ENCODE results near the gene IL26.

Gene IL26

DNA sequence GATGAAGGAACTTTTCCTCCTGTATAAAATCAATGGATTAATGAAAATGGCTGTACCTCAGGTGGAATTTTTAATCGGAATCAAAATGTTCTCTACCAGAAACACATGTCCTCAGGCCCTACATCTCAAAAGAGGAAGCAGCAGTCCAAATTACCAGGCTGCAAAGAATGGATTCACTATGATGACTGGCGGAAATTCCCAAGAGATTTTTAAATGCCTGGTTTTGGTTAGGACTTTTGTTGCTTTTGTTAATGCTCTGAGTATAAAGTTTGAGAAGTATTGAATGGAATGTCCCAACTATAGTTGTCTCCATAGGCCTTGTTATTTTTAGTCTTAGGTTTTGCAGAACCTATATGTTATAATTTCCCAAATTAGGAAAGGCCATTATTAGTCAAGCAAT, 54.9 kb downstream of the IL26 start:
- H3K4me3 ChIP-seq (ENCODE audit: low read depth, low read length) = no peak overlapping the region
- H3K27me3 ChIP-seq (replicated peaks) = no peaks in the 10 kb centered on the region
- TF ChIP-seq, protein P1, sequence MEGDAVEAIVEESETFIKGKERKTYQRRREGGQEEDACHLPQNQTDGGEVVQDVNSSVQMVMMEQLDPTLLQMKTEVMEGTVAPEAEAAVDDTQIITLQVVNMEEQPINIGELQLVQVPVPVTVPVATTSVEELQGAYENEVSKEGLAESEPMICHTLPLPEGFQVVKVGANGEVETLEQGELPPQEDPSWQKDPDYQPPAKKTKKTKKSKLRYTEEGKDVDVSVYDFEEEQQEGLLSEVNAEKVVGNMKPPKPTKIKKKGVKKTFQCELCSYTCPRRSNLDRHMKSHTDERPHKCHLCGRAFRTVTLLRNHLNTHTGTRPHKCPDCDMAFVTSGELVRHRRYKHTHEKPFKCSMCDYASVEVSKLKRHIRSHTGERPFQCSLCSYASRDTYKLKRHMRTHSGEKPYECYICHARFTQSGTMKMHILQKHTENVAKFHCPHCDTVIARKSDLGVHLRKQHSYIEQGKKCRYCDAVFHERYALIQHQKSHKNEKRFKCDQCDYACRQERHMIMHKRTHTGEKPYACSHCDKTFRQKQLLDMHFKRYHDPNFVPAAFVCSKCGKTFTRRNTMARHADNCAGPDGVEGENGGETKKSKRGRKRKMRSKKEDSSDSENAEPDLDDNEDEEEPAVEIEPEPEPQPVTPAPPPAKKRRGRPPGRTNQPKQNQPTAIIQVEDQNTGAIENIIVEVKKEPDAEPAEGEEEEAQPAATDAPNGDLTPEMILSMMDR (IDR thresholded peaks at IDR 0.05; ENCODE audit: low read depth, low read length, missing control alignments) = no peak
- H3K27ac ChIP-seq = no peak overlapping the region
- in situ Hi-C loops (cut with HindIII; ENCODE audit: low pct_ligation_motif_present, low sequenced_read_pairs) = no loop called here
- no peaks in the 10 kb centered on the region for H3K36me3 ChIP-seq (replicated peaks)
- DNase-seq = no peak

DNA sequence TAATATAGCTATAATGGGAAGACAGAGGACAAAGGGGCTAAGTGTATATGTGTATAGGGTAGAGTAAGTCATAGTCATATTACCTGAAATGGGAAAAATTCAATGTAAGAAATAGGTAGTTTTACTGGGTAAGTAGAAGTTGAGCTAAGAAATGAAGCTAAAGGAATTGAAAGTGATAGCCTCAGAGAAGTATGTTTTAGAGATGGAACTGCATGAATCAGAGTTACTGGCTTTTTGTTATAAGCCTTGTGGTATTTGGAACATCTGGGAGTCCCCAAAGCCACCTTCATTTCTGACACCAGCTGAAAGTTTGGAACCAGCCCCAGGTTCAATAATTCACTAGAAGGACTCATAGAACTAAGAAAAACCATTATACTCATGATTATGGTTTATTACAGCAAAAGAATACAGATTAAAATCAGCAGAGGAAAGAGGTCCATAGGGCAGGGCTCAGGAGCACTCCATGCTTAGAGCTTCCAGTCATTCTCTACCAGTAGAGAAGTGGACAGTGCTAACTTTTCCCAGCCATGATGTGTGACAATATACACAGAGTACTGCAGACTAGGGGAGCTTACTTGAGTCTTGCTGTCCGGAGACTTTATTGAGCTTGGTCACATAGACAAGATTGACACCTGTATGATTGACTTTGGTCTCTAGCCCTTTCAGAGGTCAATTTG, 56.3 kb downstream of the IL26 start:
- in situ Hi-C loops (cut with HindIII; ENCODE audit: low pct_ligation_motif_present, low sequenced_read_pairs) = no loop called here
- Histone ChIP-seq H3K36me3 (replicated peaks) (no peaks in the 10 kb centered on the region), H3K27me3 (replicated peaks) (no peaks in the 10 kb centered on the region), H3K4me3 (ENCODE audit: low read depth, low read length) (no peak overlapping the region), H3K27ac (no peak overlapping the region)
- DNase-seq = no peak
- TF ChIP-seq, protein P1 (IDR thresholded peaks at IDR 0.05; ENCODE audit: low read depth, low read length, missing control alignments) = no peak

DNA sequence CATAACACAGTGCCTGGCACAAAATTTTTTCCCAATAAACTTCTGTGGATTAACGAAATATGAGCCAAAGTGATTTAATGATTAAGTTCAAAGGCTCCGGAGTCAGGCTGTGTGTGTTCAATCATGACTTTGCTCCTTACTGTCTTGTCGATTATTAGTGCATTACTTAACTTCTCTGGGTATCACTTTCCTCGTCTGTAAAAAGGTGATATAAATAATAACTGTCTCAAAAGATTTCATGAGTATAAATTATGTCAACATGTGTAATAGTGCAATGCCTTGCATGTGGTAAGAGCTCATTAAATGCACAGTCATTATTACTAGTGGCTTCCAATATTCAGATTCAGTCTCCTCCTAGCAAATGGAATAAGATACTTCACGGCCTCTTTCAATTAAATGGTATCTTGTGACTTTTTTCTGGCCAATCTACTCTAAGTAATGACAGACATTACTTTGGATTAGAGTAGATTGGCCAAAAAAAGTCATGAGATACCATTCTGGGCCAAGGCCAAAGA, 59.2 kb downstream of the IL26 start:
- Histone ChIP-seq H3K27ac (no peak overlapping the region), H3K27me3 (replicated peaks) (no peaks in the 10 kb centered on the region), H3K36me3 (replicated peaks) (no peaks in the 10 kb centered on the region), H3K4me3 (ENCODE audit: low read depth, low read length) (no peak overlapping the region)
- in situ Hi-C loops (cut with HindIII; ENCODE audit: low pct_ligation_motif_present, low sequenced_read_pairs) = no loop called here
- TF ChIP-seq, protein P1 (IDR thresholded peaks at IDR 0.05; ENCODE audit: low read depth, low read length, missing control alignments) = no peak
- DNase-seq = no peak

DNA sequence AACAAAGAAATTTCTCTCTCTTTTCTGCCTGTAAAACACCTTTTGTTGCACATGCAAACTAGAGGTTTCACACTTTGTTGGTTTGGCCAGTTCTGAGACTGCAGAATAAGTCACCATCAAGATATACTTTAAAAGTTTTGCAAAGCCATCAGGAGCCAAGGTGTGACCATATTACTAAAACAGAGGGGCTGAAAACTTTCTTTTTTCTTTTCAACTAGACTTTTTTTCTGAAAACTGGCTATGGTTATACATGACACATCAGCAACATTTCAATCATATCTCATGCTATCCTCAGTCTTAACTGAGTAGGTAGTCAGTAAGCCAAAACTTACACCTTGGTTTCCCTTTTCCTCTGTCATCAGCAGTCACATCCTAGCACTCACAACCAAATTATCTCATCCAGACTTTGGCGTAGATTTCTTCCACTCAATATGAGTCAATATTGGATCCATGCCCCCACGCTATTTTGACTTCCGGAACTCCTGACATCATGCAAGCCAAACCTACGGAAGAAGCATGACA, 62.0 kb downstream of the IL26 start:
- no peak overlapping the region for H3K4me3 ChIP-seq (ENCODE audit: low read depth, low read length)
- in situ Hi-C loops (cut with HindIII; ENCODE audit: low pct_ligation_motif_present, low sequenced_read_pairs) = no loop called here
- no peak for DNase-seq
- H3K27ac ChIP-seq = no peak overlapping the region
- H3K36me3 ChIP-seq (replicated peaks) = no peaks in the 10 kb centered on the region
- H3K27me3 ChIP-seq (replicated peaks) = no peaks in the 10 kb centered on the region
- TF ChIP-seq, protein P1 (IDR thresholded peaks at IDR 0.05; ENCODE audit: low read depth, low read length, missing control alignments) = no peak

DNA sequence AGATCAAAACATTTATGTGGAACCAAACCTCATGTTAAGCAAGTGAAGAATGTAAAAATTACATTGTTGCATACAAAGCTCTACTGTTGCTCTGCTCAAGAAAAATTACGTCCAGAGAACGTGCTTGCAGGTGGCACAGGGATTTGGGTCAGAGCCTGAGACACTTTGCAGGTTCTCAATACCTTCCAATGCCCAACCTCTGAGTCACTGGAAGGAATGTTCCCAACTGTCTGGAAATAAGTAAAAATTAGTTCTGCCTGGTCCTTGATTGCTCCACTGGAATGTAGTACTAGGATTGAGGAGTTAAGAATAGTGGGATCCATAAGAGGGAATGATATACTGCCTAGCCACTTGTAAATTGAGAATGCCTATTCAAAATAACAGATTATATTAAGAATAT, 63.2 kb downstream of the IL26 start:
- Histone ChIP-seq H3K27me3 (replicated peaks) (no peaks in the 10 kb centered on the region), H3K36me3 (replicated peaks) (no peaks in the 10 kb centered on the region), H3K27ac (no peak overlapping the region), H3K4me3 (ENCODE audit: low read depth, low read length) (no peak overlapping the region)
- TF ChIP-seq, protein P1 (IDR thresholded peaks at IDR 0.05; ENCODE audit: low read depth, low read length, missing control alignments) = no peak
- DNase-seq = no peak
- in situ Hi-C loops (cut with HindIII; ENCODE audit: low pct_ligation_motif_present, low sequenced_read_pairs) = no loop called here
